ENCODE measurements around the gene LPXN.

Gene LPXN

DNA sequence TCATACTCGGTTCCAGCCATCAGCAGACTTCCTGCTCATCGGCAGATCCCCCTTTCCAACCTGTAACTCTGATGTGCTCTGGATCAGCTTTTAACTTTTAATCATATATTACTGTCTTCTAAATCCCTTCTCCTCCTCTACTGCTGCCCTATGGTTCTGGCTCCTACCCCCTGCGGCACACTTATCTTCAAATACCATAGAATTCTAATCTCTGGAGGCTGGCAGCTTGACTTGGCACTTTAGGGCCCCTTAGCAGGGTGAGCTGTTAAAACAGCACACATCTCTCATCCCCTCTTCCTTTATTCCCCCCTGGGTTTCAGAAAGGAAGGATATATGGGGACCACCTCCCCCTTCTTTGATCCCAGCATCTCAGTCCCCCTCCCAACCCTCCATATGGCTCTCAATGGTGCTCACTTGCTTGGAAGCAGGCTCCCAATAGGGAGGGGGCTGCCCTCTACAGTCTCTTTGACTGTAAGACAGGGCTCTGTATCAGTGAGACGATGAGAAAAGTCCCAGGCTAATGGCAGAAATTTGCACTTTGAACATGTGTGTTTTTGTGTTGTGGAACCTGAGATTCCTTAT is 42.4 kb upstream of the LPXN start:
- DNase-seq (ENCODE audit: low spot score), result no peak
- Histone ChIP-seq H3K79me1 (ENCODE audit: low read depth, low read length) (no peaks in the 10 kb centered on the region), H3K4me1 (ENCODE audit: control insufficient read depth in 2 of 2, insufficient read depth in 1 of 2, low read depth in 1 of 2, low read length in 2 of 2) (no peaks in the 10 kb centered on the region), H2BK15ac (ENCODE audit: low read length) (no peak overlapping the region), H3K23ac (ENCODE audit: low read depth, low read length, poor library complexity) (no peak overlapping the region), H3K4me3 (ENCODE audit: low read length in 2 of 2) (no peak overlapping the region), H4K8ac (ENCODE audit: low read depth, low read length) (no peak overlapping the region), H2BK12ac (ENCODE audit: low read length) (no peak overlapping the region), H2AFZ (ENCODE audit: low read length) (no peak overlapping the region), H3K14ac (ENCODE audit: low read length) (no peak overlapping the region), H2BK120ac (ENCODE audit: low read depth, low read length) (no peak overlapping the region), H2AK5ac (ENCODE audit: low read depth, low read length) (no peak overlapping the region), H3K4ac (ENCODE audit: low read length) (no peak overlapping the region), H3K9ac (ENCODE audit: low read depth, low read length, poor library complexity) (no peak overlapping the region), H2BK5ac (ENCODE audit: low read length) (no peak overlapping the region), H3K9me3 (replicated peaks in 1 of 2; ENCODE audit: control insufficient read depth in 2 of 2, insufficient read depth in 1 of 2, low read depth in 1 of 2, low read length in 2 of 2) (no peaks in the 10 kb centered on the region), H3K36me3 (replicated peaks in 1 of 2; ENCODE audit: control insufficient read depth in 2 of 2, insufficient read depth in 2 of 2, low read length in 2 of 2) (peaks cover 23 to 100% of the 10 kb centered on the region in 2 donors), H3K27me3 (ENCODE audit: control insufficient read depth in 3 of 3, insufficient read depth in 3 of 3, low read depth in 1 of 3, low read length in 3 of 3) (no peaks in the 10 kb centered on the region), H3K4me2 (ENCODE audit: insufficient read depth, low read length, poor library complexity, severe bottlenecking) (no peak overlapping the region), H4K91ac (ENCODE audit: low read depth, low read length, poor library complexity) (no peak overlapping the region), H3K18ac (ENCODE audit: low read length) (no peak overlapping the region), H3K27ac (replicated peaks; ENCODE audit: low read length) (no peak overlapping the region)
- WGBS, 2 donors (ENCODE audit: extremely low coverage in 2 of 2, insufficient read length in 2 of 2, insufficient replicate concordance in 1 of 2), result no CpG with 5 or more reads among the region's 4 CpGs

DNA sequence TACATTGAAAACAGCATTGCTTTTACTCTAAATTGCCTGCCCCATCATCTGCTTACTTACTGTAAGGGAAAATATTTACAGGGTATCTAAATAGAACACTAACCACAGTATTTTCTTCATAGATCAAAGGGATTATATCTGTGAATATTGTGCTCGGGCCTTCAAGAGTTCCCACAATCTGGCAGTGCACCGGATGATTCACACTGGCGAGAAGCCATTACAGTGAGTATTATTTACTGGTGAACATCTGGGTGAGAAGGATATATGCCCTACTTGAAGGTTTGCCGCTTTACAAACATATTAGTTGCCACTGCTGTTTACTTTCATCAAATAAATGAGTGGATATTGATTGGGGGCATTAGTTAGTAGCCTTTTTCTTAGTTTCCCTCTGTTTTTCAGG is 40.9 kb upstream of the LPXN start:
- Histone ChIP-seq H2BK120ac (ENCODE audit: low read depth, low read length) (no peak overlapping the region), H3K14ac (ENCODE audit: low read length) (no peak overlapping the region), H2BK15ac (ENCODE audit: low read length) (no peak overlapping the region), H4K8ac (ENCODE audit: low read depth, low read length) (no peak overlapping the region), H3K4me2 (ENCODE audit: insufficient read depth, low read length, poor library complexity, severe bottlenecking) (no peak overlapping the region), H3K27me3 (ENCODE audit: control insufficient read depth in 3 of 3, insufficient read depth in 3 of 3, low read depth in 1 of 3, low read length in 3 of 3) (no peaks in the 10 kb centered on the region), H2BK12ac (ENCODE audit: low read length) (no peak overlapping the region), H3K4ac (ENCODE audit: low read length) (no peak overlapping the region), H3K9me3 (replicated peaks in 1 of 2; ENCODE audit: control insufficient read depth in 2 of 2, insufficient read depth in 1 of 2, low read depth in 1 of 2, low read length in 2 of 2) (no peaks in the 10 kb centered on the region), H3K4me3 (ENCODE audit: low read length in 2 of 2) (no peak overlapping the region), H3K27ac (replicated peaks; ENCODE audit: low read length) (no peak overlapping the region), H4K91ac (ENCODE audit: low read depth, low read length, poor library complexity) (no peak overlapping the region), H3K36me3 (replicated peaks in 1 of 2; ENCODE audit: control insufficient read depth in 2 of 2, insufficient read depth in 2 of 2, low read length in 2 of 2) (peaks cover 25 to 100% of the 10 kb centered on the region in 2 donors), H3K79me1 (ENCODE audit: low read depth, low read length) (no peaks in the 10 kb centered on the region), H3K9ac (ENCODE audit: low read depth, low read length, poor library complexity) (no peak overlapping the region), H3K23ac (ENCODE audit: low read depth, low read length, poor library complexity) (no peak overlapping the region), H3K4me1 (ENCODE audit: control insufficient read depth in 2 of 2, insufficient read depth in 1 of 2, low read depth in 1 of 2, low read length in 2 of 2) (no peaks in the 10 kb centered on the region), H2AFZ (ENCODE audit: low read length) (no peak overlapping the region), H3K18ac (ENCODE audit: low read length) (no peak overlapping the region), H2BK5ac (ENCODE audit: low read length) (no peak overlapping the region), H2AK5ac (ENCODE audit: low read depth, low read length) (no peak overlapping the region)
- no CpG with 5 or more reads among the region's 4 CpGs for WGBS, 2 donors (ENCODE audit: extremely low coverage in 2 of 2, insufficient read length in 2 of 2, insufficient replicate concordance in 1 of 2)
- DNase-seq (ENCODE audit: low spot score), result no peak

DNA sequence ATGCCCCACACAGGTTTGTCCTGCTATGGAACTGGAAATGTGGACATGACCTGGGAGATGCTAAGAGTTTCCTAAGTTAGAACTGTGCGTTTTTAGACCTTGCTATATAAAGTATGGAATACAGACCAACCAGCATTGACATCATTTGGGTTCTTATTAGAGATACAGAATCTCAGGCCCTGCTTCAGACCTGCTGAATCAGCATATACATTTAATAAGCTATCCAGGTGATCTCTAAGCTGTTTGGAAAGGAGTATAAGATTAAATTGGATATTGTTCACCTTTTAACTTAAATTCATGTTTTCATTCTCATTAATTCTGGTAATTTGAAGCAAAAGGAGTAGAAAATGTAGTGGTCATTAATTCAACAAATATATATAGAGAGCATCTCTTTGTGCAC is 39.9 kb upstream of the LPXN start:
- no peak overlapping the region for H3K18ac ChIP-seq (ENCODE audit: low read length)
- no peak overlapping the region for H3K4me2 ChIP-seq (ENCODE audit: insufficient read depth, low read length, poor library complexity, severe bottlenecking)
- H3K79me1 ChIP-seq (ENCODE audit: low read depth, low read length), result no peaks in the 10 kb centered on the region
- H3K4me1 ChIP-seq (ENCODE audit: control insufficient read depth in 2 of 2, insufficient read depth in 1 of 2, low read depth in 1 of 2, low read length in 2 of 2), result no peaks in the 10 kb centered on the region
- H2BK12ac ChIP-seq (ENCODE audit: low read length), result no peak overlapping the region
- H3K27me3 ChIP-seq (ENCODE audit: control insufficient read depth in 3 of 3, insufficient read depth in 3 of 3, low read depth in 1 of 3, low read length in 3 of 3), result no peaks in the 10 kb centered on the region
- no peaks in the 10 kb centered on the region for H3K9me3 ChIP-seq (replicated peaks in 1 of 2; ENCODE audit: control insufficient read depth in 2 of 2, insufficient read depth in 1 of 2, low read depth in 1 of 2, low read length in 2 of 2)
- H3K4me3 ChIP-seq (ENCODE audit: low read length in 2 of 2), result no peak overlapping the region
- H2BK120ac ChIP-seq (ENCODE audit: low read depth, low read length), result no peak overlapping the region
- no peak overlapping the region for H3K14ac ChIP-seq (ENCODE audit: low read length)
- H3K23ac ChIP-seq (ENCODE audit: low read depth, low read length, poor library complexity), result no peak overlapping the region
- no peak overlapping the region for H2BK15ac ChIP-seq (ENCODE audit: low read length)
- H2AK5ac ChIP-seq (ENCODE audit: low read depth, low read length), result no peak overlapping the region
- no peak overlapping the region for H4K8ac ChIP-seq (ENCODE audit: low read depth, low read length)
- H2BK5ac ChIP-seq (ENCODE audit: low read length), result no peak overlapping the region
- DNase-seq (ENCODE audit: low spot score), result no peak
- no peak overlapping the region for H2AFZ ChIP-seq (ENCODE audit: low read length)
- H3K27ac ChIP-seq (replicated peaks; ENCODE audit: low read length), result no peak overlapping the region
- H3K9ac ChIP-seq (ENCODE audit: low read depth, low read length, poor library complexity), result no peak overlapping the region
- H4K91ac ChIP-seq (ENCODE audit: low read depth, low read length, poor library complexity), result no peak overlapping the region
- peaks cover 25 to 100% of the 10 kb centered on the region in 2 donors for H3K36me3 ChIP-seq (replicated peaks in 1 of 2; ENCODE audit: control insufficient read depth in 2 of 2, insufficient read depth in 2 of 2, low read length in 2 of 2)
- no CpG with 5 or more reads among the region's 1 CpG for WGBS, 2 donors (ENCODE audit: extremely low coverage in 2 of 2, insufficient read length in 2 of 2, insufficient replicate concordance in 1 of 2)
- no peak overlapping the region for H3K4ac ChIP-seq (ENCODE audit: low read length)

DNA sequence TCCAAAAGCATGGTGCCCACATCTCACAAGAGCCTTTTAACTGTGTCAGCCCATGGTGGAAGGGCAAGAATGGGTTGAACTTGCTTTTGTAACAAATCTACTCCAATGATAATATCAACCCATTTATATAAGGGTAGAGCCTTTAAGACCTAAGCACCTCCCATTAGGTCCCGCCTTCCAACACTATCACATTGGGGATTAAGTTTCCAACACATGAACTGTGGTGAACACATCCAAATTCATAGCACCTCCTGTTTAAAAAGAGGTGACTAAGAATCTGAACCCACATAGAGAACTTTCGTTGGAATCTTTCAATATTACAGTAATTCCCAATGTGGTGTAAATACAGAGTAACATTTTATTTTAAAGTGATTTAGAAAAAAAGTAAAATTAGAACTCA is 37.6 kb upstream of the LPXN start:
- H3K4ac ChIP-seq (ENCODE audit: low read length), result no peak overlapping the region
- no peak overlapping the region for H3K27ac ChIP-seq (replicated peaks; ENCODE audit: low read length)
- H3K4me3 ChIP-seq (ENCODE audit: low read length in 2 of 2), result no peak overlapping the region
- no peak overlapping the region for H3K4me2 ChIP-seq (ENCODE audit: insufficient read depth, low read length, poor library complexity, severe bottlenecking)
- H3K79me1 ChIP-seq (ENCODE audit: low read depth, low read length), result peaks cover 2% of the 10 kb centered on the region
- H3K27me3 ChIP-seq (ENCODE audit: control insufficient read depth in 3 of 3, insufficient read depth in 3 of 3, low read depth in 1 of 3, low read length in 3 of 3), result no peaks in the 10 kb centered on the region
- no peak for DNase-seq (ENCODE audit: low spot score)
- no peak overlapping the region for H2BK120ac ChIP-seq (ENCODE audit: low read depth, low read length)
- no peak overlapping the region for H3K23ac ChIP-seq (ENCODE audit: low read depth, low read length, poor library complexity)
- H2BK5ac ChIP-seq (ENCODE audit: low read length), result no peak overlapping the region
- no peak overlapping the region for H3K9ac ChIP-seq (ENCODE audit: low read depth, low read length, poor library complexity)
- no peak overlapping the region for H2BK15ac ChIP-seq (ENCODE audit: low read length)
- no peak overlapping the region for H4K91ac ChIP-seq (ENCODE audit: low read depth, low read length, poor library complexity)
- H3K9me3 ChIP-seq (replicated peaks in 1 of 2; ENCODE audit: control insufficient read depth in 2 of 2, insufficient read depth in 1 of 2, low read depth in 1 of 2, low read length in 2 of 2), result no peaks in the 10 kb centered on the region
- no CpG with 5 or more reads among the region's 2 CpGs for WGBS, 2 donors (ENCODE audit: extremely low coverage in 2 of 2, insufficient read length in 2 of 2, insufficient replicate concordance in 1 of 2)
- H3K14ac ChIP-seq (ENCODE audit: low read length), result no peak overlapping the region
- no peak overlapping the region for H2AFZ ChIP-seq (ENCODE audit: low read length)
- H3K36me3 ChIP-seq (replicated peaks in 1 of 2; ENCODE audit: control insufficient read depth in 2 of 2, insufficient read depth in 2 of 2, low read length in 2 of 2), result peaks cover 29 to 92% of the 10 kb centered on the region in 2 donors
- H3K4me1 ChIP-seq (ENCODE audit: control insufficient read depth in 2 of 2, insufficient read depth in 1 of 2, low read depth in 1 of 2, low read length in 2 of 2), result no peaks in the 10 kb centered on the region
- H4K8ac ChIP-seq (ENCODE audit: low read depth, low read length), result no peak overlapping the region
- no peak overlapping the region for H2AK5ac ChIP-seq (ENCODE audit: low read depth, low read length)
- H2BK12ac ChIP-seq (ENCODE audit: low read length), result no peak overlapping the region
- H3K18ac ChIP-seq (ENCODE audit: low read length), result no peak overlapping the region

All from neuronal stem cell (in vitro differentiated cells).